Karpas-422 (cell line): Measurements from ENCODE around the gene GDPD5. TPM values are rescaled to one million over a fixed set of nuclear protein-coding genes. Genes with fewer than 3 reads are reported as not detected.

Experiments
- DNase-seq: peaks from one replicate; pipeline ENCODE4 v3.0.0-alpha.2; 2015
- H2AFZ ChIP-seq: fragments of 200-600 bp; sonication (generic); 2 replicates; pipeline ENCODE4 v1.6.1; 2014; ENCODE audit warnings: antibody characterized with exemption, low read length, mixed read lengths
- H3K27ac ChIP-seq: fragments of 200-600 bp; sonication (generic); 2 replicates; pipeline ENCODE4 v1.5.1; 2014; ENCODE audit warnings: mild to moderate bottlenecking, low read length, moderate library complexity
- H3K27me3 ChIP-seq: fragments of 200-600 bp; sonication (generic); 2 replicates; pipeline ENCODE4 v1.6.1; 2014; ENCODE audit warnings: low read length, mixed read lengths
- H3K36me3 ChIP-seq: fragments of 200-600 bp; sonication (generic); 2 replicates; pipeline ENCODE4 v1.6.1; 2014; ENCODE audit warnings: low read length, mixed read lengths; ENCODE audit not compliant: insufficient read depth
- H3K4me1 ChIP-seq: fragments of 200-600 bp; sonication (generic); 2 replicates; pipeline ENCODE4 v1.6.1; 2014; ENCODE audit warnings: mild to moderate bottlenecking, low read length, mixed read lengths
- H3K4me2 ChIP-seq: fragments of 200-600 bp; sonication (generic); 2 replicates; pipeline ENCODE4 v1.6.1; 2014; ENCODE audit warnings: low read length, low read depth, mild to moderate bottlenecking; ENCODE audit not compliant: poor library complexity, severe bottlenecking
- H3K4me3 ChIP-seq: fragments of 200-600 bp; sonication (generic); 2 replicates; pipeline ENCODE4 v1.5.1; 2014; ENCODE audit warnings: mild to moderate bottlenecking, antibody characterized with exemption, low read length, mixed read lengths
- H3K79me2 ChIP-seq: fragments of 200-600 bp; sonication (generic); 2 replicates; pipeline ENCODE4 v1.6.1; 2014; ENCODE audit warnings: mild to moderate bottlenecking, low read length, mixed read lengths
- H3K9ac ChIP-seq: fragments of 200-600 bp; sonication (generic); 2 replicates; pipeline ENCODE4 v1.6.0; 2014; ENCODE audit warnings: low read length
- H3K9me2 ChIP-seq: fragments of 200-600 bp; sonication (generic), shearing (Covaris generic); replicated peaks from 2 replicates; pipeline ENCODE4 v1.6.0; 2014; ENCODE audit warnings: mild to moderate bottlenecking, low read length, moderate library complexity; ENCODE audit not compliant: insufficient read depth
- H3K9me3 ChIP-seq: fragments of 300-700, 200-600 bp; sonication (generic); 2 replicates; pipeline ENCODE4 v1.6.1; 2014; ENCODE audit warnings: low read length, mixed read lengths
- H4K20me1 ChIP-seq: fragments of 200-600 bp; sonication (generic); 2 replicates; pipeline ENCODE4 v1.6.1; 2014; ENCODE audit warnings: mild to moderate bottlenecking, antibody characterized with exemption, low read length, low read depth; ENCODE audit not compliant: insufficient read depth
- total RNA-seq: library from RNA; depleted of rRNA; stranded (reverse); fragments of >200 nt; shearing (Covaris generic); gene quantifications from 2 replicates; pipeline ENCODE4 v1.2.3, GENCODE V29; 2014; ENCODE audit warnings: low replicate concordance

GDPD5 gene
- total RNA-seq, 1 experiment from 2014 or later, result 137 TPM

DNA sequence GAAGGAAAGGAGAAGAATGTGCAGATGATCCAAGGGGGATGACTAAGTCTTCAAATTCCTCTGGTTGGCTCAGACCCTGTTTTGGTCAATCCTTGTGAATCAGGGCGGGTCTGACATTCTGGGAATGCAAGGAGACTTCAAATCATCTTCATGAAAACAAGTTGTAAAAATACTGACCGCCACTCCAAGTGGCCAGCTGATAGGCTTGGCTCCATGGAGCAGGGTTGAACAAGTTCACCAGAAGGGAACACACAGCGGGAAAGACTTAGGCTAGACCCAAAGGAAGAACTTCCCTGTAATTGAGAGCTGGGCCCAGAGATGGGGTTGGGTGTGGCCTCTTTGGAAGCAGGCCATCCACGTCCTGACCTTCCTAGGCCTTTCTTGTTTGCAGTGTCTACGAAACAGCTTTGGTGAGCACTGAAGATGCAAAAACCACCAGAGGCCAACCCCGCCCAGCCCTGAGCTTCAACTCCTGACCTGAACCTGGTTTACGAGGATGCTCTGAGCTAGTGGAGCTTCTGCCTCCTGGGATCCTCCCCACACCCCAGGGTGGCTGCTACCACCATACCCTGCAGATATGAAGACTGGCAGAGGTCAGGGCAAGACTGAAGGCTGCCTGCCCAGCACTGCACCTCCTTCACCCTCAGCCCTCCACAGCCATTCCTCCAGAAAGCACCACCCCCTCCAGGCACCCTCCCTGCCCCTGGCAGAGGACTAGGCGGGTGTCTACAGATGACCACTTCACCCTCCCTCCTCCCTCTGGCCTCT is 26.1 kb downstream of the GDPD5 start:
- Histone ChIP-seq H3K9me3 (no peaks in the 10 kb centered on the region), H3K27ac (peak overlapping the region; percentile 99), H3K4me1 (peaks cover 99% of the 10 kb centered on the region), H3K9me2 (no peaks in the 10 kb centered on the region), H3K27me3 (no peaks in the 10 kb centered on the region), H2AFZ (no peak overlapping the region), H3K36me3 (no peaks in the 10 kb centered on the region), H3K4me2 (peak overlapping the region; percentile 72), H3K79me2 (peaks cover 80% of the 10 kb centered on the region), H3K4me3 (0 out of 2 replicates have a peak overlapping the region, but pooled peaks have one; percentile 1), H4K20me1 (no peaks in the 10 kb centered on the region), H3K9ac (peak overlapping the region; percentile 63)
- no peak for DNase-seq

DNA sequence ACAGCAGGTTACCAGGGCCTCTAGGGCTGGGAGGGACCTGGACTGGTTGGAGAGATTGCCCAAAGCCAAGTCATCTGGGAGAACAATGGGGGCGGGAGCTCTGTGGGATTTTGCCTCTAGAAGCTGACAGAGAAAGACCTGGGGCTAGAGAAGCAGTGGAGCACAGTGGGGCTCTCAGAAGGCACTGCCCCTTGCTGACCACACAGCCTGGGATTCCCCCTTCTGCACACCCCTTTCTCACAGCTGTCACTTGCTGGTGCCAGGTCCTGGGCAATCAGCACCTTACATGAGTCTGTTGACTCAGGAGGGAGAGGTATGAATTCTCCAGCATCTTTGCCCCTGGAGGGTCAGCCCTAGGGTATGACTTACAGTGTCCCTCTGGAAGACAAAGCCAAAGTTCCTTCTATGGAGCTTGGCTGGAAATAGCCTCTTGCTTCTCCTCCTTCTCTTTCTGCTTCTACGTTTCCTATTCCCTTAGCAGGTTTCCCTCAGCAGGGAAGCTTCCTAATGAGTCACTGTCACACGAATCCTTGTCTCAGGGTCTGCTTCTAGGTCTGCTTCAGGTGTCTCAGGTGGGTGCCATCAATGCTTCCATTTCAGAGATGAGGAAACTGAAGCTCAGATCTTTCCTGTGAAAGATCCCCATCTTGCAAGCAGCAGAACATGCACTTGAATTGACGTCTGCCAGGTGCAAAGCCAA is 27.0 kb downstream of the GDPD5 start:
- Histone ChIP-seq H4K20me1 (no peaks in the 10 kb centered on the region), H3K9me2 (no peaks in the 10 kb centered on the region), H3K4me1 (peaks cover 99% of the 10 kb centered on the region), H3K36me3 (no peaks in the 10 kb centered on the region), H3K27ac (peak overlapping the region; percentile 99), H3K4me3 (no peak overlapping the region), H3K4me2 (peak overlapping the region; percentile 72), H3K9ac (peak overlapping the region; percentile 63), H3K27me3 (no peaks in the 10 kb centered on the region), H3K9me3 (no peaks in the 10 kb centered on the region), H2AFZ (no peak overlapping the region), H3K79me2 (peaks cover 88% of the 10 kb centered on the region)
- DNase-seq, result no peak

DNA sequence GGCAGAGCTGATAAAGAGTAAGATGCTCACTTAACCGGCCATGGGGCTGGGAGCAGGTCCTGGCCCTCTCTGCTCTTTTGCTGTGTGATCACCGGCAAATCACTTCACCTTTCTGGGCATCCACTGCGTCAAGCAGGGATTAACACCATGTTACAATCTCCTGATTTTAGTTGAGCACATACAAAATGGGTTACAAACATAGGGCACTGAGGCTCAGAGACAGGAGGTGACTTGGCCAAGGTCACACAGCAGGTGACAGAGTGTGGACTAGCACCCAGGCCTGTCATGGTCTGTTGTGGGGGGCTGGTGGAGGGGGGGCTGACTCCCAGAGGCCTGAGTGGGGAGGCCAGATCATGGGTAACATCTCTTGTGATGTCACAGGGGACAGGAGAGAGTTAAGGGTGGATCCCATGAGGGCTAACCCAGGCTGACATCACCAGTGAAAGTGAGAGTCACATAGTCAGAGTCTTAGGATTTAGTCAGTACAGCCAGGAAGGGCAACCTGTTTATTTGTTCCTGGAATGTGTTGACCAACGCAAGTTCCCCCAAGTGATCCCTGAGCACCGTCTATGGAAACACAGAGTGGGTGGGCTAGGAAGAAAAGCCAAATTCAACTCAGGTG is 27.8 kb downstream of the GDPD5 start:
- H3K9me3 ChIP-seq, result no peaks in the 10 kb centered on the region
- no peaks in the 10 kb centered on the region for H3K27me3 ChIP-seq
- no peaks in the 10 kb centered on the region for H4K20me1 ChIP-seq
- peaks cover 92% of the 10 kb centered on the region for H3K79me2 ChIP-seq
- peak overlapping the region; percentile 42 for H3K9ac ChIP-seq
- H3K4me3 ChIP-seq, result no peak overlapping the region
- H3K27ac ChIP-seq, result peak overlapping the region; percentile 99
- H3K4me1 ChIP-seq, result peaks cover 99% of the 10 kb centered on the region
- peak overlapping the region; percentile 65 for H3K4me2 ChIP-seq
- H3K9me2 ChIP-seq, result no peaks in the 10 kb centered on the region
- H2AFZ ChIP-seq, result no peak overlapping the region
- H3K36me3 ChIP-seq, result no peaks in the 10 kb centered on the region
- no peak for DNase-seq

DNA sequence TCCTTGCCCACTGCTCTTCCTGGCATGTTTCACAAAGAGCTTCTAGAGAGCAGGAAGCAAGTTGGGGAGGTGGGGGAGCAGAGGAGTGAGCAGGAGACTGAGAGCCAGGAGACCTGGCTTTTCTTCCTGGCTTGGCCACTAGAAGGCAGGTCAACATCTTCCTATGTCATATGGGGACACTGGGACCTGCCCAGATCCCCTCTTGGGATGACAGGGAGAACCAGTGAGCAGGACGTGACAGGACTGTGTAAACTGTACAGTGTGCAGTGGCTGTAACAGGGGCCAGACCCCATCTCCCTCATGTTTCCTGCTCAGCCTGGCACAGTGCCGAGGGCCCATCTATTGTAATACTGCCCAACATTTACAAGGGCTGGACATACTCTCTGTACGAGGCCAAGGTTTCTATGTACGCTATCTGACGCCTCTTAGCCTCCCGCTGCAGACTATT is 29.4 kb downstream of the GDPD5 start:
- peak; percentile 54 for DNase-seq
- H3K9ac ChIP-seq, result peak overlapping the region; percentile 64

DNA sequence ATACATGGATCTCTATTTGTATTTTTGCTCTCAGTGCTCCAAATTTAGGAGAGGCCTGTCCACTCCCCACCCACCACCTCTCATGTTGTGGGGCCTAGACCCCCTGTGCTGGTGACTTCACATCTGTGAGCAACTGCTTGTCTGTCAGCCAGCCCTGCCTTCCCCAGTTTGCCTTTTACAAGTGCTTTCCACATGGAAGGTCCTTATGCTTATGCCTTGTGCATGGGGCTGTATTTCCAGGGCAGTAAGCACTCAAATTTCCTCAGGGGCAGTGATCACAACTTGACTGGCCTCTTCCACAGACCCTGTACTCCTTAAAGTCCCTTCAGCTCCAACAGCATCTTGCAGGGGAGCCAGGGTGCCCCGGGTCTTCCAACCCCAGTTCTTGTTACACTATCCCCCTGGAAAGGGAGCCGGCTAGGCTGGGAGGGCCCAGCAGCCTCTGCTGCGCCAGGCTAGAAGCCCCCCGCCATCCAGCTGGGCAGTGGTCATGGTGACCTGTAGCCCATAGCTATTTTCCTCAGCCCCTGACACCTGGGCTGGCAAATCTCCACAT is 29.9 kb downstream of the GDPD5 start:
- Histone ChIP-seq H4K20me1 (no peaks in the 10 kb centered on the region; the same call in 1 of the 2 replicates), H3K4me1 (peaks cover 99% of the 10 kb centered on the region), H3K4me2 (peak overlapping the region; percentile 65), H3K36me3 (peaks cover under 1% of the 10 kb centered on the region; the same call in 1 of the 2 replicates), H2AFZ (no peak overlapping the region), H3K9ac (peak overlapping the region; percentile 64), H3K4me3 (peak overlapping the region; percentile 22; the same call in 1 of the 2 replicates), H3K79me2 (peaks cover 92% of the 10 kb centered on the region), H3K27ac (peak overlapping the region; percentile 99), H3K9me3 (no peaks in the 10 kb centered on the region), H3K27me3 (no peaks in the 10 kb centered on the region), H3K9me2 (no peaks in the 10 kb centered on the region)
- DNase-seq, result peak; percentile 60

More for the DNA sequence above, 29.4 kb downstream of the GDPD5 start:
- Histone ChIP-seq H4K20me1 (no peaks in the 10 kb centered on the region), H3K79me2 (peaks cover 92% of the 10 kb centered on the region), H3K27ac (peak overlapping the region; percentile 99), H2AFZ (no peak overlapping the region), H3K4me1 (peaks cover 99% of the 10 kb centered on the region), H3K9me2 (no peaks in the 10 kb centered on the region), H3K36me3 (no peaks in the 10 kb centered on the region), H3K4me3 (peak overlapping the region; percentile 22; the same call in 1 of the 2 replicates), H3K27me3 (no peaks in the 10 kb centered on the region), H3K9me3 (no peaks in the 10 kb centered on the region), H3K4me2 (peak overlapping the region; percentile 65)

DNA sequence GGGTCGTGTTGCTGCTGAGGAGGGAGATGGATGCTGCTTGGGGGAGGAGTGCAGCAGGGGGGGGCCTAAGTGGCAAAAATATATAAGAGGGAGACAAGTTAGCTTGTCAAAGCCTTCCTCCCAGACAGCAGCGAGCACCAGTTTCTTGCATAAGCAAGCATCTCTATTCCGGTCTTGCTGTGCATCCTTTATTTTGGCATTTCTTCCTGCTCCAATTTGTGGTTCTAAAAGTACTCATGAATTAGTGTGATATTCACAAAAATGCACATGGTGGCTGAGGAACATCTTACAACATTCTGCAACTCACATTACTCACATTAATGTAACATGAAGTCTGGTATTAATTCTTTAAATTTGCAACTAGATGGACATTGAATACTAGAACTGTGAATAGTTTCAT is 32.1 kb downstream of the GDPD5 start:
- peak overlapping the region; percentile 58 for H3K4me2 ChIP-seq
- no peaks in the 10 kb centered on the region; the same call in 1 of the 2 replicates for H4K20me1 ChIP-seq
- peak overlapping the region; percentile 59 for H3K9ac ChIP-seq
- H3K36me3 ChIP-seq, result peaks cover 18% of the 10 kb centered on the region
- H3K9me3 ChIP-seq, result no peaks in the 10 kb centered on the region
- no peaks in the 10 kb centered on the region for H3K9me2 ChIP-seq
- peaks cover 99% of the 10 kb centered on the region for H3K4me1 ChIP-seq
- peaks cover 92% of the 10 kb centered on the region for H3K79me2 ChIP-seq
- no peak overlapping the region for H2AFZ ChIP-seq
- no peaks in the 10 kb centered on the region for H3K27me3 ChIP-seq
- no peak overlapping the region for H3K4me3 ChIP-seq
- no peak for DNase-seq
- peak overlapping the region; percentile 99 for H3K27ac ChIP-seq

DNA sequence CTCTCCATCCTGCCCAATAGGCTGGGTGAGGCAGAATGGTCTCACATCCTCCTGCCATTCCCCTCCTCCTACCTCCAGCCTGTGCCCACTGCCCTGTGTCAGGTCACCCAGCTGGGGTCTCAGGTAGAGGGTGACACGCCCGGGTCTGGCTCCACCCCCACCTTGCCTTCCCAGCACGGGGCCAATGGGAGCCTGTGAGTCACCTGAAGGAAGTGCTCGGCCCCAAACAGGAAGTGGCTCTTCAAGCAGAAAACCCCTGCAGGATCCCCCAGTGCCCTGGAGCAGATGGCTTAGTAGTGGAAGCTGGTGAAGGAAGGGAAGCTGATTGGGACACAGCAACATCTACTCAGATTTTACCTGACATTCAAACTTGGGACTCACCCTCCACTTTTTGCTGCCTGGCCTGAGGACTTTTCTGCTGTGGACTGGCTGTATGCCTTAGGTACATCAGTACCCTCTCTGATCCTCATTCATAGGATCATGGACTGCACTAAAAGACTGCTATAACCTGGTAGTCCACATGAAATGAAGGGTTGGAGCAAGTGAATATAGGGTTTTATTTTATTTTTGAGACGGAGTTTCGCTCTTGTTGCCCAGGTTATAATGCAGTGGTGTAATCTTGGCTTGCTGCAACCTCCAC is 33.4 kb downstream of the GDPD5 start:
- H3K79me2 ChIP-seq, result peaks cover 93% of the 10 kb centered on the region
- H3K36me3 ChIP-seq, result peaks cover 21% of the 10 kb centered on the region
- peak overlapping the region; percentile 35; the same call in 1 of the 2 replicates for H3K4me3 ChIP-seq
- H4K20me1 ChIP-seq, result no peaks in the 10 kb centered on the region; the same call in 1 of the 2 replicates
- no peaks in the 10 kb centered on the region for H3K27me3 ChIP-seq
- peak overlapping the region; percentile 59 for H3K9ac ChIP-seq
- no peak overlapping the region for H2AFZ ChIP-seq
- peak overlapping the region; percentile 99 for H3K27ac ChIP-seq
- H3K9me2 ChIP-seq, result no peaks in the 10 kb centered on the region
- H3K9me3 ChIP-seq, result no peaks in the 10 kb centered on the region
- DNase-seq, result peak; percentile 76
- peak overlapping the region; percentile 58 for H3K4me2 ChIP-seq
- peaks cover 99% of the 10 kb centered on the region for H3K4me1 ChIP-seq
